Muscle layer of duodenum (tissue), 2 donors: ENCODE measurements around the gene ZNF431.

Experiments
- H3K27ac ChIP-seq: one replicate; pipeline ENCODE4 v1.7.0; 2013; ENCODE audit warnings: mild to moderate bottlenecking, low read length
- H3K27me3 ChIP-seq: one replicate; pipeline ENCODE4 v1.7.0; 2013; ENCODE audit warnings: low read depth, mild to moderate bottlenecking, control low read depth, low read length
- H3K36me3 ChIP-seq, 2 donors: one replicate each; pipeline ENCODE4 v1.7.0; 2013; ENCODE audit warnings: low read length in 2 of 2, control low read depth in 1 of 2, mild to moderate bottlenecking in 1 of 2; ENCODE audit not compliant: insufficient read depth in 2 of 2, control insufficient read depth in 1 of 2
- H3K4me1 ChIP-seq, 2 donors: one replicate each; pipeline ENCODE4 v1.7.0; 2013; ENCODE audit warnings: low read length in 2 of 2, mild to moderate bottlenecking in 2 of 2, control low read depth in 1 of 2, moderate library complexity in 1 of 2; ENCODE audit not compliant: insufficient read depth in 2 of 2, control insufficient read depth in 1 of 2
- H3K4me3 ChIP-seq, 2 donors: one replicate each; pipeline ENCODE4 v1.7.0; 2013; ENCODE audit warnings: low read length in 2 of 2, low read depth in 1 of 2, mild to moderate bottlenecking in 1 of 2
- H3K9me3 ChIP-seq, 2 donors: one replicate each; pipeline ENCODE4 v1.7.0; 2013; ENCODE audit warnings: low read length in 2 of 2, control low read depth in 1 of 2, mild to moderate bottlenecking in 1 of 2; ENCODE audit not compliant: control insufficient read depth in 1 of 2
- donor health status: healthy.

ZNF431 gene

DNA sequence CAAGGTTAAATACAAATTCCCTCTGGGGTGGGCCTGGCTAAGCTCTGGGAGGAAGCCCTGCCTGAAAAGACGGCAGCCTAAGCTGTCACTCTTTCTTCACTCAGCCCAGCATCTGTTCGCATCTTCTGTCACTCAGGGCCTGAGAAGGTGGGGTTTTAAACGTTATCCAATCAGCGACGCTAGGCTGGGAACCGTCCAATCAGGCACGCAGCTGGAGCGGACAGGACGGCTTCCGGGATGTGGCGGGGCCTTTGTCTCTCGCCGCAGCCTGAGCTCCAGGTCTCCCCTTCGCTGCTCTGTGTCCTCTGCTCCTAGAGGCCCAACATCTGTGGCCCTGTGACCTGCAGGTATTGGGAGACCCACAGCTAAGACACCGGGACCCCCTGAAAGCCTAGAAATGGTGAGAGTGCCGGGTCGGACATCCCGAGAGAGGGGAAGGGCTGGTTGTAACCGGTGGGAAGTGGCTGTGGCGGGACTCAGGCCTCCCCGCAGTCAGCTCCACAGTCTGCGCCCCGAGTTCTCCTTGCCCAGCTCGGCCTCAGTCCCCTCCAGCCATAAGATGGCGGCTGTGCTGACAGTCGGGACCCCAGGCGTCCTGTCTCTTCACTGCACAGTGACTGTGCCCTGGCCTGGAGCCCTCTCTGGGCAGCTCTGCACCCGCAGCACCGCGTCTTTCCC, at the start of gene ZNF431:
TSS of gene ZNF431 (plus strand) at position 254 of the 678 bp plus-strand sequence. CDS start at position 398, 144 bp downstream.
- Histone ChIP-seq H3K27me3 (no peaks in the 10 kb centered on the region), H3K9me3 (no peaks in the 10 kb centered on the region), H3K27ac (peak within 1 kb of the TSS; percentile 74), H3K4me1 (peaks cover 0 to 12% of the 10 kb centered on the region in 2 donors), H3K4me3 (peak within 1 kb of the TSS; percentile 81 to 90), H3K36me3 (peaks cover 6 to 12% of the 10 kb centered on the region in 2 donors)

DNA sequence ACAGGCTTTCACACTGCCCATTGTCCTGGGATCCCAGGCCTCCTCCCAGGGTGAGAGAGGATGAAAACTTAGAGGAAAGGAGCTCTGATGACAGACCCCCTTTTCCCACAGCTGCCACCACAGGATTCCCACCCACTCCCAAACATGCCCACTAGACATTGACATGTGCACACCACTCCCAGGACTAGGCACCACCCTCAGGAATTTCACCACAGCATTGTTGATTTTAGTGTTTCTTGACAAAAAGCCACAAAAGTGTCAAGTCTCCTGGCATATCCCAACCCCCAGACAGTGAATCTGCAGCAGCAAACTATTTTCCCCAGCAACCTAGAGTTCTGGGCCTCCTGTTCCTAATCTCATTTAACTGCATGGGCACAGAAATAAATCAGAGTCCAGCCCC, 49.7 kb upstream of the ZNF431 start:
- no peak overlapping the region for H3K4me3 ChIP-seq
- no peaks in the 10 kb centered on the region for H3K9me3 ChIP-seq
- no peaks in the 10 kb centered on the region for H3K4me1 ChIP-seq
- no peaks in the 10 kb centered on the region for H3K36me3 ChIP-seq
- H3K27ac ChIP-seq, result no peak overlapping the region
- H3K27me3 ChIP-seq, result no peaks in the 10 kb centered on the region

DNA sequence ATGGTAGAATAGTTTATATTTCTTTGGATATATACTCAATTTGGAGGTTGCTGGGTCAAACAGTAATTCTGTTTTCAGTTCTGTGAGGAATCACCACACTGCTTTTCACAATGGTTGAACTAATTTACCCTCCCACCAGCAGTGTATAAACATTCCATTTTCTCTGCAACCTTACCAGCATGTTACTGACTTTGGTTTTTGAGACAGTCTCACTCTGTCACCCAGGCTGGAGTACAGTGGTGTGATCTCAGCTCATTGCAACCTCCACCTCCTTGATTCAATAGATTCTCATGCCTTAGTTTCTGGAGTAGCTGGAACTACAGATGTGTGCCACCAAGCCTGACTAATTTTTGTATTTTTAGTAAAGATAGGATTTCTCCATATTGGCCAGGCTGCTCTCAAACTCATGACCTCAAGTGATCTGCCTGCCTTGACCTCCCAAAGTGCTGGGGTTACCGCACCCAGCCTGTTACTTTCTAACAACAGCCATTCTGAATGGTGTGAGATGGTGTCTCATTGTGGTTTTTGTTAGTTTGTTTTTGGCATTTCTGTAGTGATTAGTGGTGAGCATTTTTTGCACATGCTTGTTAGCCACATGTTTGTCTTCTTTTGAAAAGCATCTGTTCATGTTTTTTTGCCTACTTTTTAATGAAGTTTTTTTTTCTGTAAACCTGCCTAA, 47.4 kb upstream of the ZNF431 start:
- no peaks in the 10 kb centered on the region for H3K27me3 ChIP-seq
- no peak overlapping the region for H3K4me3 ChIP-seq
- no peaks in the 10 kb centered on the region for H3K36me3 ChIP-seq
- H3K4me1 ChIP-seq, result no peaks in the 10 kb centered on the region
- H3K27ac ChIP-seq, result no peak overlapping the region
- H3K9me3 ChIP-seq, result no peaks in the 10 kb centered on the region

DNA sequence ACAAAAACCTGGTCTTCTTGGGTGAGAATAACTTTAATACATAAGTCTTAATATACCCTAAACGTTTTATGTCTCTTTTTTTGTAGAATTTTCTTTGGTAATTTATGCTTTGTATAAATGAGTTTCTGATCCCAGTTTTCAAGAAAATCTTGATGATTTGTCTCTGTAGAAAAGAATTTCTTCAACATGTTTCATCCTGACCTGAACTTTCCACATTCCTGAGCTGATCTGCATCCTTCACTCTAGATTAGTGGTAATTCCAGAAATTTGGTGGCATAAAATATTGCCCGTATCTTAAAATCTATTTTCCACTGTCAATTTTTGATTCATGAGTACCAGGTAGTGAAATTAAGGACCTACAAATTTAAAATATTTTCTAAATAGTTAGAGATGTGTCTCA, 43.5 kb upstream of the ZNF431 start:
- H3K4me1 ChIP-seq, result no peaks in the 10 kb centered on the region
- no peaks in the 10 kb centered on the region for H3K27me3 ChIP-seq
- H3K4me3 ChIP-seq, result no peak overlapping the region
- H3K9me3 ChIP-seq, result no peaks in the 10 kb centered on the region
- no peaks in the 10 kb centered on the region for H3K36me3 ChIP-seq
- no peak overlapping the region for H3K27ac ChIP-seq

DNA sequence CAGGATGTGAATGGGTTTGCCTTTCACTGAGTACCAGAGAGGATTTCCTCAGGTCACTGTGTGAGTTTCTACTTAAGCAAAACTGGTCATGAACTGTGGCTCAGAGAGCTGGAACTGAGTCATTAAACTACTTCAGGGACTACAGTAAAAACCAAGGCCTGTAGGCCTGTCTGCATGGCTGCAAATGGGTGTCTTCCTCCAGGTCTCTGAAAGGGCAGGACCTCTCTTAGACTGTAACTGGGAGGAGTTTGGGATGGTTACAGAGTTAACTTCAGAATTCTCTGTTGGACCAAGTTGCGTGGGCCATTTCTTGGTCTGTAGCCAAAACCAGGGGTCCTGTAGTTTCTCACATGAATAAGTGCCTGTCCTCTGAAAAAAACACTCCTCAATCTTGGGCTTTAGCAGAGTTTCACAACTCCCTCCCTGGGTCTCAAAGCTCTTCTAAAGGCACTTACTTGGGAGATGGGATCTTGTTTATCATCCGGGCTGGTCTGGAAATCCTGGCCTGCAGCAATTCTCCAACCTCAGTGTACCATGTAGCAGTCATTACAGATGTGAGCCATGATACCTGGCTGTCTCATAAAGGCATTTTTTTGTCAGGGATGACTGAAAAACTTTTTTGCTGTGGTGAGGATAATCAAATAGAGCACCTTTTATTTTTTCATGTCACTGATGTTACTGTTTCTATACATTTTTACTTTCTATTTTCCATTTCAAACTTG, 40.2 kb upstream of the ZNF431 start:
- Histone ChIP-seq H3K36me3 (no peaks in the 10 kb centered on the region), H3K27me3 (no peaks in the 10 kb centered on the region), H3K9me3 (no peaks in the 10 kb centered on the region), H3K27ac (no peak overlapping the region), H3K4me3 (no peak overlapping the region), H3K4me1 (no peaks in the 10 kb centered on the region)

DNA sequence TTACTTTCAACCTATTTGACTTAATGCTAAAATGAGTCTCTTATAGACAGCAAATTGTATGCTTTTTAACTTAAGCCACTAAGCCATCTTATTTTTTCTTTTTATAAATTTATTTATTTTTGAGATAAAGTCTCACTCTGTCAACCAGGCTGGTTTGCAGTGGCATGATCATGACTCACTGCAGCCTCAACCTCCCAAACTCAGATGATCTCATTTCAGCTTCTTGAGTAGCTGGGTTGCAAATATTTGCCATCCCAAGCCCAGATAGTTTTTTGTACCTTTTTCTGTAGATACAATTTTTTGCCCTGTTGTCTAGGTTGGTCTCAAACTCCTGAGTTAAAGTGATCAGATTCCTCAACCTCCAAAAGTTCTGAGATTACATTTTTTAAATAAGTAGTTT, 32.7 kb upstream of the ZNF431 start:
- no peaks in the 10 kb centered on the region for H3K4me1 ChIP-seq
- no peaks in the 10 kb centered on the region for H3K27me3 ChIP-seq
- H3K27ac ChIP-seq, result no peak overlapping the region
- no peak overlapping the region for H3K4me3 ChIP-seq
- H3K36me3 ChIP-seq, result peaks cover 0 to under 1% of the 10 kb centered on the region in 2 donors
- peaks cover 0 to 5% of the 10 kb centered on the region in 2 donors for H3K9me3 ChIP-seq

DNA sequence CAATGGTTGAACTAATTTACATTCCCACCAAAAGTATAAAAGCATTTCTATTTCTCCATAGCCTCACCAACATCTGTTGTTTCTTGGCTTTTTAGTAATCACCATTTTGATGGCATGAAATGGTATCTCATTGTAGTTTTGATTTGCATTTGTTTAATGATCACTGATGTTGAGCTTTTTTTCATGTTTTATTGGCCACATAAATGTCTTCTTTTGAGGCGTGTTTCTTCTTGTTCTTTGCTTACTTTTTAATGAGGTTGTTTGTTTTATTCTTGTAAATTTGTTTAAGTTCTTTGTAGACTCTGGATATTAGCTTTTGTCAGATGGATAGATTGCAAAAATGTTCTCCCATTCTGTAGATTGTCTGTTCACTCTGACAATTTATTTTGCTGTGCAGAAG, 31.7 kb upstream of the ZNF431 start:
- Histone ChIP-seq H3K4me1 (no peaks in the 10 kb centered on the region), H3K27me3 (no peaks in the 10 kb centered on the region), H3K4me3 (no peak overlapping the region), H3K36me3 (peaks cover 0 to 8% of the 10 kb centered on the region in 2 donors), H3K9me3 (peaks cover 0 to 11% of the 10 kb centered on the region in 2 donors), H3K27ac (no peak overlapping the region)

DNA sequence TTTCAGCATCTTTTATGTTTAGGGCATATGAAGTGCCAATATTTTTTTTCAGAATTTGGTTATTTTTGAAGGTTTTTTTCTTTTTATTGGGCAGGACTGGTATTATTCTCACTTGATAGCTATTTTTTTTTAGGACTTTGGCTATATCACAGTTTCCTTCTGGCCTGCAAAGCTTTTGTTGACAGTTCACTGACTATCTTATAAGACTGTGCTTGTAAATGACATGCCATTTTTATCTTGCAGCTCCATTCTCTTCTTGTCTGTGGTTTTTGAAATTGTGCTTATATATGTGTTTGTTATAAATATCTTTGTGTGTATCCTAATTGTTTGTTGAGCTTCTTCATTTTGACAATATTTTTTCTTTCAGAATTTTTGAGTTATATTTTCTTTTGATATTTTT, 26.4 kb upstream of the ZNF431 start:
- Histone ChIP-seq H3K4me3 (no peak overlapping the region), H3K27ac (no peak overlapping the region), H3K4me1 (no peaks in the 10 kb centered on the region), H3K27me3 (no peaks in the 10 kb centered on the region), H3K36me3 (peaks cover 7 to 23% of the 10 kb centered on the region in 2 donors), H3K9me3 (peaks cover 0 to 11% of the 10 kb centered on the region in 2 donors)

DNA sequence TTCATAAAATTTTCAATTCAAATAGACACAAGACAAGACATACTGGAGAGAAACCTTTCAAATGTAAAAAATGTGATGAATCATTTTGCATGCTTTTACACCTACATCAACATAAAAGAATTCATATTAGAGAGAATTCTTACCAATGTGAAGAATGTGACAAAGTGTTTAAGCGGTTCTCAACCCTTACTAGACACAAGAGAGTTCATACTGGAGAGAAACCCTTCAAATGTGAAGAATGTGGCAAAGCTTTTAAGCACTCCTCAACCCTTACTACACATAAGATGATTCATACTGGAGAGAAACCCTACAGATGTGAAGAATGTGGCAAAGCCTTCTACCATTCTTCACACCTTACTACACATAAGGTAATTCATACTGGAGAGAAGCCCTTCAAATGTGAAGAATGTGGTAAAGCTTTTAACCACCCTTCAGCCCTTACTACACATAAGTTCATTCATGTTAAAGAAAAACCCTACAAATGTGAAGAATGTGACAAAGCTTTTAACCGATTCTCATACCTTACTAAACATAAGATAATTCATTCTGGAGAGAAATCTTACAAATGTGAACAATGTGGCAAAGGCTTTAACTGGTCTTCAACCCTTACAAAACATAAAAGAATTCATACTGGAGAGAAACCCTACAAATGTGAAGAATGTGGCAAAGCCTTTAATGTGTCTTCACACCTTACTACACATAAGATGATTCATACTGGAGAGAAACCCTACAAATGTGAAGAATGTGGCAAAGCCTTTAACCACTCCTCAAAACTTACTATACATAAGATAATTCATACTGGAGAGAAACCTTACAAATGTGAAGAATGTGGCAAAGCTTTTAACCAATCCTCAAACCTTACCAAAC, 24.6 kb upstream of the ZNF431 start:
- H3K27ac ChIP-seq, result no peak overlapping the region
- peaks cover 7 to 23% of the 10 kb centered on the region in 2 donors for H3K36me3 ChIP-seq
- no peak overlapping the region for H3K4me3 ChIP-seq
- no peaks in the 10 kb centered on the region for H3K4me1 ChIP-seq
- peaks cover 0 to 11% of the 10 kb centered on the region in 2 donors for H3K9me3 ChIP-seq
- no peaks in the 10 kb centered on the region for H3K27me3 ChIP-seq

DNA sequence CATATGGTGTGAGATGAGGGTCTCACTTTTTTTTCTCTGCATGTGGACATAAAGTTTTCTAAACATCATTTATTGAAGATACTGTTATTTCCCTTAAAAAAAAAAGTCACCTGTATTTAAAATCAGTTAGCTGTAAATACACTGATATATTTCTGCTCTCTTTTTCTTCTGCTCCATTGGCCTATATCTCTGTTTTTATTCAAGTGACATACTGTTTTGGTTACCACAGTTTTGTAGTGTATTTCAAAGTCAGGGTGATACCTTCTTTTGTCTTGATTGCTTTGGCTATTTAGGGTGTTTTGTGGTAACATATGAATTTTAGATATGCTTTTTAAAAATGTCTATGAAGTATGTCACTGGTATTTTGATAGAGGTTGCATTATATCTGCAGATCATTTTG, 15.8 kb upstream of the ZNF431 start:
- Histone ChIP-seq H3K36me3 (no peaks in the 10 kb centered on the region), H3K4me1 (no peaks in the 10 kb centered on the region), H3K4me3 (no peak overlapping the region), H3K27me3 (no peaks in the 10 kb centered on the region), H3K9me3 (no peaks in the 10 kb centered on the region), H3K27ac (no peak overlapping the region)

DNA sequence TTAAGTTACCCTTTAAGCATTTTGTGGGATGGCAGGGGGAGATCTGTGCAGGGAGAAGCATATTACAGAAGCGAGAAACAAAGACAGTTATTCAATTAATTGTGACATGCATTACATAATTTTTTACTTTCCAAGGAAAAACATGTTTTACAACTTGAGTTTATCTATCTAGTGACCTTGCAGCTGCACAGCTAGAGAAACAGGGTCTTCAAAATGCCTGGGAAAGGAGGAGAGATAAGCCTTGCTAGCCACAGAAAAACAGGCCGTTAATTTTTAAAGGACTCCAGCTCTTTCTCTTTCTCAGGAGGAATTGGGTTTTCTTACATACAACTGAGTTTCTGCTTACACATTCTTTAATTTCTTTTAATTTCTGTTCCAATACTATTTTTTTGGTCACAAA, 14.8 kb upstream of the ZNF431 start:
- no peak overlapping the region for H3K4me3 ChIP-seq
- H3K4me1 ChIP-seq, result no peaks in the 10 kb centered on the region
- no peaks in the 10 kb centered on the region for H3K9me3 ChIP-seq
- no peaks in the 10 kb centered on the region for H3K36me3 ChIP-seq
- no peaks in the 10 kb centered on the region for H3K27me3 ChIP-seq
- no peak overlapping the region for H3K27ac ChIP-seq
